Osteoblast (primary cell): Measurements from ENCODE around the gene CLEC3A. TPM values are rescaled to one million over a fixed set of nuclear protein-coding genes. Genes with fewer than 3 reads are reported as not detected.

Experiments used
- DNase-seq: peaks from one replicate; pipeline ENCODE4 v3.0.0; 2011; ENCODE audit warnings: low spot score, mixed read lengths; ENCODE audit not compliant: insufficient read length; ENCODE audit errors: missing footprints
- H2AFZ ChIP-seq: 2 replicates; pipeline ENCODE4 v1.6.0; 2011; ENCODE audit warnings: mild to moderate bottlenecking, low read length
- H3K27ac ChIP-seq: 2 replicates; pipeline ENCODE4 v1.5.1; 2011; ENCODE audit warnings: mild to moderate bottlenecking, low read depth, low read length, moderate library complexity
- H3K27me3 ChIP-seq: 2 replicates; pipeline ENCODE4 v1.6.0; 2012; ENCODE audit warnings: mild to moderate bottlenecking, control low read depth, inconsistent platforms, low read length, moderate library complexity; ENCODE audit not compliant: insufficient read depth
- H3K36me3 ChIP-seq: 2 replicates; pipeline ENCODE4 v1.5.1; 2011; ENCODE audit warnings: mild to moderate bottlenecking, low read length, control low read depth, moderate library complexity; ENCODE audit not compliant: insufficient read depth
- H3K4me1 ChIP-seq: 2 replicates; pipeline ENCODE4 v1.5.1; 2011; ENCODE audit warnings: mild to moderate bottlenecking, low read length, control low read depth, moderate library complexity; ENCODE audit not compliant: insufficient read depth
- H3K4me2 ChIP-seq: 2 replicates; pipeline ENCODE4 v1.6.0; 2011; ENCODE audit warnings: mild to moderate bottlenecking, low read length; ENCODE audit not compliant: insufficient read depth
- H3K4me3 ChIP-seq: fragments of 200-600 bp; sonication (generic); 3 replicates; pipeline ENCODE4 v1.5.1; 2012; ENCODE audit warnings: mild to moderate bottlenecking, low read length, inconsistent platforms; ENCODE audit not compliant: insufficient read depth
- H3K79me2 ChIP-seq: 2 replicates; pipeline ENCODE4 v1.6.0; 2012; ENCODE audit warnings: mild to moderate bottlenecking, low read length, control low read depth, inconsistent platforms; ENCODE audit not compliant: insufficient read depth
- H3K9me3 ChIP-seq: 2 replicates; pipeline ENCODE4 v1.5.1; 2011; ENCODE audit warnings: low read depth, low read length, control low read depth
- H4K20me1 ChIP-seq: 2 replicates; pipeline ENCODE4 v1.6.0; 2012; ENCODE audit warnings: mild to moderate bottlenecking, low read length, control low read depth; ENCODE audit not compliant: insufficient read depth
- CTCF ChIP-seq: IDR thresholded peaks from 2 replicates; pipeline ENCODE4 v1.5.1; 2011; ENCODE audit warnings: mild to moderate bottlenecking, low read depth, low read length, moderate library complexity; ENCODE audit errors: extremely low read depth
- total RNA-seq: library from RNA; depleted of rRNA; stranded (reverse); fragments of >200 nt; gene quantifications from 2 replicates; pipeline ENCODE4 v1.2.3, GENCODE V29; 2012

CLEC3A gene
- total RNA-seq, 1 donor = not detected

- Histone ChIP-seq H3K4me1 (no peaks in the 10 kb centered on the region), H3K79me2 (no peaks in the 10 kb centered on the region), H3K27me3 (no peaks in the 10 kb centered on the region), H3K4me2 (no peak overlapping the region), H4K20me1 (no peaks in the 10 kb centered on the region), H3K27ac (no peak overlapping the region), H2AFZ (no peak overlapping the region), H3K4me3 (no peak overlapping the region), H3K9me3 (no peaks in the 10 kb centered on the region), H3K36me3 (no peaks in the 10 kb centered on the region)
- no peak for DNase-seq
- TF ChIP-seq CTCF = no peak
Observed at GRCh38 chr16:78005881-78006280, 16.5 kb upstream of the CLEC3A start.

GRCh38 chr16:78007121-78007520 is 15.2 kb upstream of the CLEC3A start:
- H4K20me1 ChIP-seq = no peaks in the 10 kb centered on the region
- no peak overlapping the region for H2AFZ ChIP-seq
- no peaks in the 10 kb centered on the region for H3K27me3 ChIP-seq
- DNase-seq = no peak
- no peak overlapping the region for H3K4me2 ChIP-seq
- no peak overlapping the region for H3K27ac ChIP-seq
- no peak for TF ChIP-seq CTCF
- no peaks in the 10 kb centered on the region for H3K36me3 ChIP-seq
- no peaks in the 10 kb centered on the region for H3K4me1 ChIP-seq
- no peaks in the 10 kb centered on the region for H3K9me3 ChIP-seq
- H3K4me3 ChIP-seq = no peak overlapping the region
- H3K79me2 ChIP-seq = no peaks in the 10 kb centered on the region

GRCh38 chr16:78024159-78024558 is 1.8 kb downstream of the CLEC3A start:
- no peaks in the 10 kb centered on the region for H3K4me1 ChIP-seq
- no peaks in the 10 kb centered on the region for H3K9me3 ChIP-seq
- H3K27me3 ChIP-seq = no peaks in the 10 kb centered on the region
- no peak overlapping the region for H3K27ac ChIP-seq
- no peak overlapping the region for H3K4me2 ChIP-seq
- no peak overlapping the region for H2AFZ ChIP-seq
- no peak for TF ChIP-seq CTCF
- no peaks in the 10 kb centered on the region for H3K36me3 ChIP-seq
- H3K79me2 ChIP-seq = no peaks in the 10 kb centered on the region
- H3K4me3 ChIP-seq = no peak overlapping the region
- DNase-seq = no peak
- H4K20me1 ChIP-seq = no peaks in the 10 kb centered on the region

- Histone ChIP-seq H3K36me3 (no peaks in the 10 kb centered on the region), H3K4me3 (no peak overlapping the region), H3K4me1 (no peaks in the 10 kb centered on the region), H3K27me3 (no peaks in the 10 kb centered on the region), H3K4me2 (no peak overlapping the region), H4K20me1 (no peaks in the 10 kb centered on the region), H3K9me3 (no peaks in the 10 kb centered on the region), H3K27ac (no peak overlapping the region), H2AFZ (no peak overlapping the region), H3K79me2 (no peaks in the 10 kb centered on the region)
- peak; percentile 70 for DNase-seq
- no peak for TF ChIP-seq CTCF
Observed at GRCh38 chr16:78025631-78026030, 3.3 kb downstream of the CLEC3A start.
